ENCODE data around the gene REG1B.

REG1B gene

GRCh38 chr2:79112269-79112668 lies 24.5 kb upstream of the REG1B start:
- no peak for TF ChIP-seq CTCF (IDR thresholded peaks at IDR 0.05; ENCODE audit: insufficient read depth, low read length, poor library complexity, severe bottlenecking)
- H3K36me3 ChIP-seq (ENCODE audit: control insufficient read depth, insufficient read depth, low read length) = no peaks in the 10 kb centered on the region
- H3K4me3 ChIP-seq (replicated peaks; ENCODE audit: low read depth, low read length) = no peak overlapping the region
- DNase-seq (ENCODE audit: extremely low read depth, insufficient read length) = no peak
- no peaks in the 10 kb centered on the region for H3K27me3 ChIP-seq (replicated peaks; ENCODE audit: control insufficient read depth, insufficient read depth, low read length)

GRCh38 chr2:79105259-79105658 lies 17.5 kb upstream of the REG1B start:
- no peaks in the 10 kb centered on the region for H3K36me3 ChIP-seq (ENCODE audit: control insufficient read depth, insufficient read depth, low read length)
- no peaks in the 10 kb centered on the region for H3K27me3 ChIP-seq (replicated peaks; ENCODE audit: control insufficient read depth, insufficient read depth, low read length)
- H3K4me3 ChIP-seq (replicated peaks; ENCODE audit: low read depth, low read length) = no peak overlapping the region
- TF ChIP-seq CTCF (IDR thresholded peaks at IDR 0.05; ENCODE audit: insufficient read depth, low read length, poor library complexity, severe bottlenecking) = no peak
- DNase-seq (ENCODE audit: extremely low read depth, insufficient read length) = no peak

- DNase-seq (ENCODE audit: extremely low read depth, insufficient read length) = no peak
- Histone ChIP-seq H3K36me3 (ENCODE audit: control insufficient read depth, insufficient read depth, low read length) (no peaks in the 10 kb centered on the region), H3K27me3 (replicated peaks; ENCODE audit: control insufficient read depth, insufficient read depth, low read length) (no peaks in the 10 kb centered on the region), H3K4me3 (replicated peaks; ENCODE audit: low read depth, low read length) (no peak overlapping the region)
- TF ChIP-seq CTCF (IDR thresholded peaks at IDR 0.05; ENCODE audit: insufficient read depth, low read length, poor library complexity, severe bottlenecking) = no peak
Measured at GRCh38 chr2:79103214-79103613, 15.4 kb upstream of the REG1B start.

GRCh38 chr2:79101024-79101423 lies 13.2 kb upstream of the REG1B start:
- TF ChIP-seq CTCF (IDR thresholded peaks at IDR 0.05; ENCODE audit: insufficient read depth, low read length, poor library complexity, severe bottlenecking) = no peak
- no peak for DNase-seq (ENCODE audit: extremely low read depth, insufficient read length)
- Histone ChIP-seq H3K36me3 (ENCODE audit: control insufficient read depth, insufficient read depth, low read length) (no peaks in the 10 kb centered on the region), H3K4me3 (replicated peaks; ENCODE audit: low read depth, low read length) (no peak overlapping the region), H3K27me3 (replicated peaks; ENCODE audit: control insufficient read depth, insufficient read depth, low read length) (no peaks in the 10 kb centered on the region)

- no peaks in the 10 kb centered on the region for H3K27me3 ChIP-seq (replicated peaks; ENCODE audit: control insufficient read depth, insufficient read depth, low read length)
- no peak for TF ChIP-seq CTCF (IDR thresholded peaks at IDR 0.05; ENCODE audit: insufficient read depth, low read length, poor library complexity, severe bottlenecking)
- H3K4me3 ChIP-seq (replicated peaks; ENCODE audit: low read depth, low read length) = no peak overlapping the region
- no peak for DNase-seq (ENCODE audit: extremely low read depth, insufficient read length)
- H3K36me3 ChIP-seq (ENCODE audit: control insufficient read depth, insufficient read depth, low read length) = no peaks in the 10 kb centered on the region
Measured at GRCh38 chr2:79100285-79100684, 12.5 kb upstream of the REG1B start.

GRCh38 chr2:79099140-79099686 lies 11.4 kb upstream of the REG1B start:
- TF ChIP-seq CTCF (IDR thresholded peaks at IDR 0.05; ENCODE audit: insufficient read depth, low read length, poor library complexity, severe bottlenecking) = no peak
- H3K4me3 ChIP-seq (replicated peaks; ENCODE audit: low read depth, low read length) = no peak overlapping the region
- DNase-seq (ENCODE audit: extremely low read depth, insufficient read length) = no peak
- H3K36me3 ChIP-seq (ENCODE audit: control insufficient read depth, insufficient read depth, low read length) = no peaks in the 10 kb centered on the region
- no peaks in the 10 kb centered on the region for H3K27me3 ChIP-seq (replicated peaks; ENCODE audit: control insufficient read depth, insufficient read depth, low read length)
